ENCODE data around the gene THSD7B.

- TF ChIP-seq POLR2A (IDR thresholded peaks at IDR 0.05; ENCODE audit: low read length): no peak
- no peak for TF ChIP-seq GATA1 (IDR thresholded peaks at IDR 0.05; ENCODE audit: low read depth, low read length)
Observed at GRCh38 chr2:137333386-137334165, 568.2 kb downstream of the THSD7B start.

Measured in erythroblast (primary cell).